Measurements from ENCODE around the gene PTPRN2.

PTPRN2 gene

DNA sequence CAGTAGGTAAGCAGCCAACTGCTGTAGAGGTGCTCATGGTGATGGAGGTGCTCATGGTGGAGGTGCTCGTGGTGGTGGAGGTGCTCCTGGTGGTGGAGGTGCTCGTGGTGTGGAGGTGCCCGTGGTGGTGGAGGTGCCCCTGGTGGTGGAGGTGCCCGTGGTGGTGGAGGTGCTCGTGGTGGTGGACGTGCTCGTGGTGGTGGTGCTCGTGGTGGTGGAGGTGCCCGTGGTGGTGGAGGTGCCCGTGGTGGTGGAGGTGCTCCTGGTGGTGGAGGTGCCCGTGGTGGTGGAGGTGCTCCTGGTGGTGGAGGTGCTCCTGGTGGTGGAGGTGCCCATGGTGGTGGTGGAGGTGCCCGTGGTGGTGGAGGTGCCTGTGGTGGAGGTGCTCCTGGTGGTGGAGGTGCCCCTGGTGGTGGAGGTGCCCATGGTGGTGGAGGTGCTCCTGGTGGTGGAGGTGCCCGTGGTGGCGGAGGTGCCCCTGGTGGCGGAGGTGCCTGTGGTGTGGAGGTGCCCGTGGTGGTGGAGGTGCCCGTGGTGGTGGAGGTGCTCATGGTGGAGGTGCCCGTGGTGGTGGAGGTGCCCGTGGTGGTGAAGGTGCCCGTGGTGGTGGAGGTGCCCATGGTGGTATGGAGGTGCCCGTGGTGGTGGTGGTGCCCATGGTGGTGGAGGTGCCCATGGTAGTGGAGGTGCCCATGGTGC is 517.3 kb downstream of the PTPRN2 start:
- no peak for DNase-seq (ENCODE audit: low spot score)

DNA sequence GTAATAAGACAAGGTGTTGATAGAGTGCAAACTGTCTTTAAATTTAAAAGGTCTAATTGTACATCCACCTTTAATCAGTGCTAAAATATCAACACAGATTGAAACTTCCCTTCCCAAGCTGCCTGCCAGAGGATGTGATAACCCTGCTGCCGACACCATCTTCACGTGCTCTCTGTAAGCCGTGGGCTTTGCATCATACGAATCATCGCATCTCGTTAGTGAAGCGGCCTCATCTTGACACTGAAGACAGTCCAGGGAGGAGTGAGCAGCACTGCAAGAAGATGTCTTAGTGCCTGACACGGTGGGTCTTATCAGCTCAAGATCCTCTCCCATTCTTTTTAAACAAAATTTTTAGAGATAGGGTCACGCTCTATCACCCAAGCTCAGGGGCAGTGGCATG is 518.8 kb downstream of the PTPRN2 start:
- no peak for DNase-seq (ENCODE audit: low spot score)

DNA sequence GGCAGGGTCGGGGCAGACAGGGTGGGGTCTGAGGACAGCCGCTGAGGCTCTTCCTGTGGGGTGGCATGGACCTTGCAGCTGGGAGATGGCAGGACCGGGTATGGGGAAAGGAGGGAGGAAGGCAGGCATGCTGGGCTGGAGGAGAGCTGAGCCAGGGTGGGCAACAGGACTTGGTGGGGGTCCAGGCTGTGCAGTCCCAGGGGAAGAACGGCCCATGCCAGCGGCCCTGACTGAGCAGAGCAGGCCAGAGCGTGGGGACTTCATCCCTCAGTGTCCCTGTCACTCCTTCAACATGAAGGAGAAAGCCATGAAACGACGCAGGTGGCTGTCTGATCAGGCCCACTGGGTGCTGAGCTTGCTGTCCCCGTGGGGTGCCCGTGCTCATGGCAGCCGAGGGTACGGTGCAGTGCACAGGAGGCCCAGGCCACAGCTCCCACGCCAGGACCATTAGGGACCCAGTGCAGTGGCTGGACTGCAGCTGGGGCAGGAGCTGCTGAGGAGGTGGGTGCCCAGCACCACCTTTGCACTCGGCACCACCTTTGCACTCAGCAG is 519.6 kb downstream of the PTPRN2 start:
- no peak for DNase-seq (ENCODE audit: low spot score)

DNA sequence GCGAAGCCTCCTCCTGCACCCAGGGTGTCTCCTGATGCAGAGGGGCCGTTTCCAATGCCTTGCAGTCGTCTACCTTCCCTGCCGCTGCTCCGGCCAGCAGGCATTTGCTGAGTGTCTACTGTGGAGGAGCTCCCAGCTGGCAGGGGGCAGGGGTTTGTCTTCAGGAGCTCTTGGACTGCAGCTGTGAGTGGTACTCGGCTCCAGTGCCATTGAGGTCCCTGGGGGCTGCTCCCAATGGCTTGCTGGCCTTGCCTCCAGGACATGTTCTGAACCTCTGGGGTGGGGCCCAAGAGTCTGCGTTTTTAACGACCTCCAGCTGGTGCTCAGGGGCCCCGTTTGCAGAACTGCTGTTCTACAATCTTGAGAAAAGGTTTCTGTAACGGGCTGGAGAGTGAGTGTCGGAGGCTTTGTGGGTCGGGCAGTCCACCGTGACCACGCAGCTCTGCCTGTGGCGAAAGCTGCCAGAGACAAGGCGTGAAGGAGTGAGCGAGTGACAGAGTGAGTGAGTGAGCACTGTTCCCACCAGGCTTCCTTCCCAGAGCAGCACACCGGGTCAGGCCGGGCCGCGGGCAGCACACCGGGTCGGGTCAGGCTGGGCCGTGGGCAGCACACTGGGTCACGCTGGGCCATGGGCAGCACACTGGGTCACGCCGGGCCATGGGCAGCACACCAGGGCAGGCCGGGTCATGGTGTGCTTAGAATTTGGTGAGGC is 520.2 kb downstream of the PTPRN2 start:
- DNase-seq (ENCODE audit: low spot score), result no peak

DNA sequence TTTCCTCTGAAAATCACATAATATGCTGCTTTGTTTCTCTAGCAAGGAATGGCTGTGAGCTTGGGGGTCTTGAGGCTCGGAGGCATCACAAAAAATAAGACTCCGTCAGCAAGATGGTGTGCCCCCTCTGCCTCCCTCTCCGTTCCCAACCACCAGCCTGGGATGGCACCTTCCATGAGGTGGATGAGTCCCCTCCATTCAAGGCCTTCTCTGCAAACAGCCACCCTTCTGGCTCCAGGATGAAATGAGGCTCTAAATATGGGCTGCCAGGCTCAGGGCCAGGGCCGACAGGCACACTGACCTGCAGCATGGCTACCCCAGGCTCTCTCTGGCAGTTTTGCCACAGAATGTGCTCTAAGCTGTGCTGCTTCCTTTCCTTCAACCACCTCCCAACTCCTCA is 521.5 kb downstream of the PTPRN2 start:
- no peak for DNase-seq (ENCODE audit: low spot score)

DNA sequence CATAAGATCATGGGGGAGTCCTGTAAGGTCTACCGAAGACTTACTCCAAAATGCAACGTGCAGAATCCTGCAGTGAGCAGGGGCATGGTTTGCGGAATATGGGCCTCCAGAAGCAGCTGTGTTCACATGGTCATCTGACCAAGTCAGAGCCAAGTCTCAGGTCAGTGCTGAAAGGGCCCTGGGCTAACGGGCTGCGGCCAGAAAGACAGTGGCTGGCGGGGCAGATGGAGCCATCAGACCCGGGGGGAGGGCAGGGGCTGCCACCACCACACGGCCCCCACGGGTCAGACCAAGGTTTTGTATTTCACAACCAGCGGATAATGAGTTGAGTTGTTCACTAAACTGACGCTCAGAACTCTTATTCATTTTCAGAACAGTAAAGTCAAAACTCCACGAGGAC is 522.3 kb downstream of the PTPRN2 start:
- DNase-seq (ENCODE audit: low spot score), result no peak

DNA sequence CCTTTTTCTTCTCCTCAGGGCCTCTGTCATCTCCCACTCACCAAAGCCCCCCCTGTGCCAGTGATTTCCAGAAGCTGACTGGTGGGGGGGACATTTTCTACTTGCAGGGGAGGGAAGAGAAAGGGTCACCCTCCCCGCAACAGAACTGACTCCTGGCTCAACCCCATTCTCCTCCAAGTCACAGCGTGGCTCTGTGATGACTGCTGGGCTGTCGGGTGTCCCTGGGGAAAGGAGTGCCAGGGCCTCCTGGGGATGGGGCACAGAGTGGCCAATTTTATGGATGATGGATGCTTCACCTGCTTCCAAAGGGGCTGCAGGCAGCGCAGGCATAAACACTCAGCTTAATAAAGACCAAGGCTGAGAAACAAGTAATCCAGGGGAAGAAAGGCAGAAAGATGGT is 523.0 kb downstream of the PTPRN2 start:
- DNase-seq (ENCODE audit: low spot score), result no peak

DNA sequence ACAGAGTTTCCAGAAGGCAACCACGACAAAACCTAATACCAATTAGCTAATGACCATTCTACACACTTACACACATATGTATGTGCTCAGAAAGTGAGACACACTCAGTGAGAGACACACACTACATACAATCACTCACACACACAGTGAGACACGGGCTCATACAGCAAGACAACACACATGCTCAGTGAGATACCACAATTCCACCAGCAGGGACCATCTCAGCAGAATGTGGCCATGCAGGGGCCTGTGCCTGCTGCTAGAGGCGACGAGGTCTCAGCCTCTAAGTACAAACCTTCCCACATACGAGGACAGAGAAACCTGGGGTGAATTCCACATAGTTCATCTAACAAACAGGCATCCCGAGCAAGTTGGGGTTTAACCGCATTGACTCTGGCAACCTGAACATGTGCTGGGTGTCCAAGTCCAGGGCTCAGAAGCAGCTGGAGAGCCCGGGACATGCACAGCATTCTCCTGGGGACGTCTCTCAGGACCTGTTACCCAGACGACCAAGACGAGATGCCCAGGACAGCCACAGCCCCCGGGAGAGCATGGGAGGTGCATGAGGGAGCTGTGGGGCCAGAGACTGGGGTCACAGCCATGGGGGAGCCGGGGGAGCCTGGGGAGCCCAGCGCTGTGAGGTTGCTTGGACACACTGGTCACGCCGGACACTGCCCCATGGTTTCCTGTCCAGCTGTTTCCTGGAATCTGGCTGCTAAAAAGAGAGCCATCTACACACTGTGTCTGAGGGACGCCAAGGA is 523.6 kb downstream of the PTPRN2 start:
- DNase-seq (ENCODE audit: low spot score), result no peak

DNA sequence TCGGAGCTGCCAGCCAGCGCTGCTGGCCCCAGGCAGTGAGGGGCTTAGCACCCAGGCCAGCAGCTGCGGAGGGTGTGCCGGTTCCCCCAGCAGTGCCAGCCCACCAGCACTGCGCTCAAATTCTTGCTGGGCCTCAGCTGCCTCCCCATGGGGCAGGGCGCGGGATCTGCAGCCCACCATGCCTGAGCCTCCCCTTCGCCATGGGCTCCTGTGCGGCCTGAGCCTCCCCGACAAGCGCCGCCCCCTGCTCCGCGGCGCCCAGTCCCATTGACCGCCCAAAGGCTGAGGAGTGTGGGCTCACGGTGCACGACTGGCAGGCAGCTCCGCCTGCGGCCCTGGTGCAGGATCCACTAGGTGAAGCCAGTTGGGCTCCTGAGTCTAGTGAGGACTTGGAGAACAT is 525.0 kb downstream of the PTPRN2 start:
- DNase-seq (ENCODE audit: low spot score), result no peak

DNA sequence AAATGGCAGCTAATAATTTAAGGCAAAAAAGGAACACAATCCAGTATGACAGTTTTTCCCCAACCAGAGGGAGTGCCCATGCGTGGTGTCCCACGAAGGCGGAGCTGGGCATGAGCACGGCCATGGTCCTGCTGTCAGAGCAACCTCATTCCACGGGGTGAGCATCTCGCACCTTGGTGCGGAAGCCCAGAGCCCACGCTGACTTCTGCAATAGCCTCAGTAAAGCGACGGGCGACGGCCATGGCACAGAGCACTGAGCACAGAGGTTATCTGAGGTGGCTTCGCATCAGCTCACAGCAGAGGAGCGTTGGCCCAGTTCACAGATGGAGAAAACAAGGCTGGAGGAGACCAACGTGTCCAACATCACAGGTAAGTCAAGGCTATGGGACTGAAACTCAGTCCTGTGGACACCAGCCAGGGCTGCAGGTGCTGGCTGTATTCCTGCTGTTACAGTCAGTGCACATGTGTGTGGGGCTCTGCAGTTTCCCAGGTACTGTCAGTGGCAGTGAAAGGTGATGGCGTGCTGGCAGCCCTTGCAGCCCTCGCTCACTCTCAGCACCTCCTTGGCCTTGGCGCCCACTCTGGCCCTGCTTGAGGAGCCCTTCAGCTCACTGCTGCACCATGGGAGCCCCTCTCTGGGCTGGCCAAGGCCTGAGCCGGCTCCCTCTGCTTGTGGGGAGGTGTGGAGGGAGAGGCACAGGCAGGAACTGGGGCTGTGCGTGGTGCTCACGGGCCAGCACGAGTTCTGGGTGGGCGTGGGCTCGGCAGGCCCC is 525.6 kb downstream of the PTPRN2 start:
- DNase-seq (ENCODE audit: low spot score), result no peak

DNA sequence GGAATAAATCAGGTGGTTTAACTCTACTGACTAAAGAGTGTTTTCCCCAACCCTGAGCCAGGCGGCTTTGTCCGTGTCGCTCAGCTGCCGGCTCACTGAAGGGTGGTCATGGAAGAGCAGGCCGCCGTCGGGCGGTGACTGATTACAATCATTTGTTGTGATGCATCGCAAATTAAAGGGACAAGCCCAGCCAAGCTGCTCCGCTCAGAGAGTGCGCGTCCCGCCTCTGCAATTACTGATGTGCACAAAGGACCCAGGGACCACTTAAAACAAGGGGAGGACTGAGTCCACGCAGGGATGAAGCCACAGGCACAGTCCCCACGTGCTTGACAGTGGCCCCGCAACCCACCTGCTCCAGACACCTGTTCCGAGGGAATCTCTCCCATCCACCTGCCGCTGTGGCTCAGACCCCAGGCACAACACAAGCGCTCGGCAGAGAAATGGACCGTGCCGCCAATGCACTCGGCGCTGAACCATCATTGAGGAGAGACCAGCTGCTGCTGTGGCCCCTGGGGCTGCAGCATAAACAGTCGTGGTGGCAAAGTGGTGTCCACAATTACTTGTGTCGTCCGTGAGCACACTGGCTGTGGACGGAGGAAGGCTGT is 526.5 kb downstream of the PTPRN2 start:
- DNase-seq (ENCODE audit: low spot score), result no peak

DNA sequence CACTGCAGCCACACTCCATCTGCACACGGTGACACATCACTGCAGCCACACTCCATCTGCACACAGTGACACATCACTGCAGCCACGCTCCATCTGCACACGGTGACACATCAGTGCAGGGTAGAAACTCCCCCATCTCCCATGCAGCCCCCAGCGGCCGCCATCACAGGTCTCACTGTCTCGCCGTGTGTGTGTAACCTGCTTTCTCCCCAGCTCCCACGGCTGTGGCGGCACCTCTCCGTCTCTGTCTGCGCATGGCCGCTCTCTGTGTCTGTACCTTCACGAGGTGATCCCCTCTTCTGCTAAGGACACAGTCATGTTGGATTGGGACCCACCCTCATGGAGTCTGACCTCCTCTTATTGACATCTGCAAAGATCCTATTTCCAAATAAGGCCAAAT is 527.4 kb downstream of the PTPRN2 start:
- no peak for DNase-seq (ENCODE audit: low spot score)

DNA sequence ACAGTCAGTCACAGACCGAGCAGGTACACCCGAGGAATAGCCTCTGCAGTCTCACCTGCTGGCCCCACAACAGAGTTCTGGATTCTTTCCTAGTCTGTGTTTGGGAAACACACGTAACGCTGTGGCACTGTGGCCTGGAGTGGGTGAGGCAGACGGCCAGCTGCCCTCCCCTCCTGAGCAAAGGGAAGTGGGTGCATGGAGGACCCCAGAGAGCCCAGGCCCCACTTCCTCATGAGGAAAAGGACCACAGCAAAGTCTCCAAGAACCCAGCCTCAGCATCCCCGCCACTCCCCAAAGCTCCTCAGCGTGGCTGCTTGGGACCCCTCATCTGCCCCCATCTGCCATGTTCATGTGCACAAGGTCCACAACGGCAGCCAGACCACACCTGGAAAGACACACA is 530.2 kb downstream of the PTPRN2 start:
- DNase-seq (ENCODE audit: low spot score), result no peak

DNA sequence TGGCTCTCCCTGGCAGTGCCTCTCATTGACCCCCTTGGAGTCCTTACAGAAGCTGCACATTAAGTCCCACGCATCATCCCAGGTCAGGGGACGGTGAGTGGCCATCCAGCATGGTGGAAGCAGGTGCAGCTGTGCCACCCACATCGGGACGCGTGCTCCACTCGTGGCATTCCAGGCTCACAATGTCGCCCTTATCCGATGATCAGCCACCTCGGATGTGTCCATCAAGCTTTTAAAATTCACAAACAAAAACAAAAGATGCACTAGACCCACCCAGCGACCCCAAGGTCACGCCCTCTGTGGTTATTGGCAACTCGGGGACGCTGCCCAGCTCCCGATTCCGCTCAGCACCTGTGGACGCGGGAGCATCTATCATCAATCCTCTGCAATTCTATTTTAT is 530.9 kb downstream of the PTPRN2 start:
- DNase-seq (ENCODE audit: low spot score), result no peak

DNA sequence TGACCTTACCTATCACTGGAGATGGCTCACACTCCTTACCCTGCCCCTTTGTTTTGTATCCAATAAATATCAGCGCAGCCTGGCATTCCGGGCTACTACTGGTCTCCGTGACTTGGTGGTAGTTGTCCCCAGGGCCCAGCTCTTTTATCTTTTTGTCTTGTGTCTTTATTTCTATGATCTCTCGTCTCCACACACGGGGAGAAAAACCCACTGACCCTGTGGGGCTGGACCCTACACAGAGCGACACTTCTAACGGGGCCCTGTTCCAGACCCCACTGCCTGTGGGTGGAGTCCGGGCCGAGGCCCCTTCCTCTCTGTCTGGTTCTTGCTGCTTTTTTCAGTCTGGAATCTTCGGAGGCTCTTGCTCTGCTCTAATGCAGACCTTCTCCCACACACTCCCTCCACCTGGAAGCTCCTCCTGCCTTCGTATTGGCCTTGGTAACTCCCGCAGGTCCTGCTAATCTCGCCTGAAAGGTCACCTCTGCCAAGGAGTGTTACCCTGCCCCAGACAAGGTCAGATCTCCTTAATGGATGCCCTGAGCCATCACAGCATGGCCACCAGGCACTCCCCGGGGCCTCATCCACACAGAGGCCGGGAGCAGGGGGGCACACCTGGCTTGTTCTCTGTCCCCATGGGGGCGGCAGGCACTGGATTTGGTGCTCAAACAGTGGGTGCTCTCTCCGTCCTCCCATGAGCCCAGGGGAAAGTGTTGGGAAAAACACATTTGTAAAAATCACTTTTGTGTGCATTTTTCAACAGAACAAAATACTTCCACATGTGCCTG is 531.7 kb downstream of the PTPRN2 start:
- DNase-seq (ENCODE audit: low spot score), result no peak

DNA sequence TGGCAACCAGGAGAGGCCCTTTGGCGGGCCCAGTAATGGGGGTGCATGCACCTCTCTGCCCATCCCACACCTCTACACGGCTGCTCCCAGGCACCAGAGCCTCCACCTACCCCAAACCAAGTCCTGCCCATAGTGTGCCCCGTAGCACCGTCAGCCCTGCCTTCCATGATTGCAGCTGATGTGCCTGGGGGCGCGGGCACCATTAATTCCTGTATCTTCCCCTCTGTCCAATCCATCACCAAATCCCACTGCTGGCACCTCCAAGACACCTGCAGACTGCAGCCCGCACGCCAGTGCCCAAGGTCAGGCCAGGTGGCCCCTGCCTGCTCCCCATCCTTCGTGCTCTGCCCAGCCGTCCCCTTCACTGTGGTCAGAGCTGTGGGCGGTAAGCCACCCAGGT is 533.0 kb downstream of the PTPRN2 start:
- DNase-seq (ENCODE audit: low spot score), result no peak

DNA sequence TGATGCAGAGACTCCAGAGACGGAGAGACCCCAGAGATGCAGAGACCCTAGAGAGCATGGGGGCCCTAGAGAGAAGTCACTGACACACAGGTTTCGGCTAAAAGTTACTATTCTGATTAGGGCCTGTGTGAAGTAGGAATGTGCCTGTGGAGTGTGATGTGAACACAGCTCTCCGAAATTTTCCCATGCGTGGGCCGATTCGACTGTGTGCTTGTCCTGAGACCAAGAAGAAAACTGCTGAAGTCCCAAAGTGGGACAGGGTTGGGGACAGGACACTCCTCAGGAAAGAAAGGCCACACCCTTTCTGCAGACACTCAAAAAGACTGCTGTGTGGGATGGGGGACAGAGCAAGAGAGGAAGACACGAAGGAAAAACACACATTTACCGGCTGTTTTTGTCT is 533.5 kb downstream of the PTPRN2 start:
- no peak for DNase-seq (ENCODE audit: low spot score)

DNA sequence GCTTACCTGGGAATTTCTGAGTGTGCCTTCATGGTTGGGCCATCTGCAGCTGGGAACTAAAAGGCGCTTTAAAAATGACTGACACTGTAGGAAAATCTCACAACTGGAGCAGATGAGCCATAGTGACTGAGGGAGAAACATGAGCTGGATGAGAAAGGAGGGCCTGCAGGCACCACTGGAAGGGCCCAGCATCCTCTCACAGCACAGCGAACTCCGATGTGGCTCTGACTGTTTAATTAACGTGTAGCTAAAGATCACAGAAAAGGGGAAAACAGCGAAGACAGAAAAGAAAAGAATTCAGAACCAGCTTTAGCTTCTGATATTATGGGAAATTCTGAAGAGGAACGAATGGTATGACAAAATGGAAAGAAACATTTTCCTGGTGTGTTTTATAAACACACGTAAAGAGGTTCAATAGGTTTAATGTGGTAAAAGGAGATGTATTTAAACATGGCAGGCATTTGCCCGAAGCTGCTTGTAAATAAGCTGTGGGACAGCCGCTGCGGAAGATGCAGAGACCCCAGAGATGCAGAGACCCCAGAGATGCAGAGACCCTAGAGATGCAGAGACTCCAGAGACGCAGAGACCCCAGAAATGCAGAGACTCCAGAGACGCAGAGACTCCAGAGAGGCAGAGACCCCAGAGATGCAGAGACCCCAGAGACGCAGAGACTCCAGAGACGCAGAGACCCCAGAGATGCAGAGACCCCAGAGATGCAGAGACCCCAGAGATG is 534.3 kb downstream of the PTPRN2 start:
- DNase-seq (ENCODE audit: low spot score), result no peak

DNA sequence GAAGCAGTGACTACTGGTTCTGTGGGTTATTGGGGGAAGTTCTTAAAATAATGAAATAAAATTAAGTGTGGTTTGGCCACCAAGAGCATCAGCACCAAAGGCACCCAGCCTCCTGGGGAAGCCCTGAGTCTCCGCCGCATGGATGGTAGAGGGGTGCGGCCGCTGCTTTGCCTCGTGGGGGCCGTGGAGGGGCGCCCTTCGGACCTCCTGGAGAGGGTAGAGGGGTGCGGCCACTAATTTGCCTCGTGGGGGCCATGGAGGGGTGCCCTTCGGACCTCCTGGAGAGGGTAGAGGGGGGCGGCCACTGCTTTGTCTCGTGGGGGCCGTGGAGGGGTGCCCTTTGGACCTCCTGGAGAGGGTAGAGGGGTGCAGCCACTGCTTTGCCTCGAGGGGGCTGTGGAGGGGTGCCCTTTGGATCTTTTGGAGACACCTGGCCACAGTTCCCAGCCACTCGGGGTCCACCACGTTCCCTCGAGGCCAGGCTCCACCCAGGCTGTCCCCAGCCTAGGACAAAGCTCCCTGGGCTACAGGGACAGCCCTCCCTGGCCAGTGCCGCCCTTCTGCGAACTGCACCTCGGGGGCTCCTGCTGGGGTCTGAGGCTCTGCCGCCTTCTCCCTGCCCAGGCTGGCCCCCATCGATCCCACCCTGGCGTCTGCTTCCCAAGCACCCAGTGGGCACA is 535.1 kb downstream of the PTPRN2 start:
- no peak for DNase-seq (ENCODE audit: low spot score)

DNA sequence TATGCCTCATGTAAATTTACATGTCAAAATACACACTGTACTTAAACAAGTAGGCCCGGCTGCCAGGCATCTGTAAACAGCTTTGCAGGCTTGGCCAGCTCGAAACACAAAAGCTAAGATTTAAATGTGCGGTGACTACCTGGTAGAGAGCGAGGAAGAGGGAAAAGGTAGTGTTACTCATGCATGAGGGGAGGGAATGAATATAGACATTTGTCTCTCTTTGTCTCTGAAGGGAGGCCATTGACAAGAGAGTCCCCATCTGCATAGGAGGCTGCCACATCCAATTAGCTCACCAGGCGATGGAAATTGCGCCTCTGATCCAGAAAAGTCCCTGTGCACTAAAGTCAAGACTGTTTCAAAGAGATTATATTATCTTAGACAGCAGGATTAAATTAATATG is 535.8 kb downstream of the PTPRN2 start:
- no peak for DNase-seq (ENCODE audit: low spot score)
